Measurements from ENCODE around the gene GNAI1.

GNAI1 gene

DNA sequence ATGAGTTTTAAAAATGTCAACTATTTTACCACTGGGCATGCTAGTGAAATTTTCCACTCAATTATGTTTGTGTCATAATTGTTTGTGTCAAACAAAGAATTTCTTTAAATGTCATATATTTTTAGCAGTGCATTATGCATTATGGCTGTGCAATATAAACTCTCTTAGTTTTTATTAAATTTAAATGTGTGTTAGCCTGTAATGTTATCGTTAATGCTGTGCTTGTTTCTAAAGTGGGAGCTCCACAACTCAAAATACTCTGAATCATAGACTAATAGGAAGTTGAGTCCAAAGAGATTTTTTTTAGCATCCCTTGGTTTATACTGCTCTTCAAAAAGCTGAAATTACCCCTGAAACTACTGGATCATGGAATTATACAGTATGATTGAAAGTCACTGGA is 26.8 kb downstream of the GNAI1 start:
- no peak for DNase-seq

DNA sequence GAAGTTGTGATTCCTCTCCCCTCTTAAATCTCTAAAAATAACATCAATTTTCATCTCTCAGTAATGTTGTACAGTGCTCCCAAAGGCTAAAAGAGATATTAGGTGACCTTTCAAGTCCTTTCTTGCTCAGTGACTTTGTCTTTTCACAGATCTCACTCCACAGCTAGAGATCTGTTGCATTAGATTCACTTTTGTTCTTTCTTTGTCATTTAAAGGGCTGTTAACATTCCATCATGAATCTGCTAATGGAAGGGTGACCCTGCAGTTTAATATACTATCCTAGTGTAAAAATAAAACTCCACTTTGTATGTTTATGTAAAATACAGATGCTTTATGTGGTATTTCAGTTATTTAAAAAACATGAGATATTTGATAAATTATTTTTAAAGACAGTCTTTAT is 30.5 kb downstream of the GNAI1 start:
- DNase-seq, result no peak

DNA sequence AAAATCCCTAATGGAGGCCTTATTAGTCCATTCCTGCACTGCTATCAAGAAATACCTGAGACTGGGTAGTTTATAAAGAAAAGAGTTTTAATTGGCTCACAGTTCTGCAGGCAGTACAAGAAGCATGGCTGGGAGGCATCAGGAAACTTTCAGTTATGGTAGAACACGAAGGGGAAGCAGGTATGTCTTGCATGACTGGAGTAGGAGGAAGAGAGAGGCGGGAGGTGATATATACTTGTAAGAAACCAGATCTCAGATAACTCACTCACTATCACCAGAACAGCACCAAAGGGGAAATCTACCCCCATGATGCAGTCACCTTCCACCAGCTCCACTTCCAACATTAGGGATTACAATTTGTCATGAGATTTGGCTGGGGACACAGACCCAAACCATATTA is 35.8 kb downstream of the GNAI1 start:
- DNase-seq, result no peak

DNA sequence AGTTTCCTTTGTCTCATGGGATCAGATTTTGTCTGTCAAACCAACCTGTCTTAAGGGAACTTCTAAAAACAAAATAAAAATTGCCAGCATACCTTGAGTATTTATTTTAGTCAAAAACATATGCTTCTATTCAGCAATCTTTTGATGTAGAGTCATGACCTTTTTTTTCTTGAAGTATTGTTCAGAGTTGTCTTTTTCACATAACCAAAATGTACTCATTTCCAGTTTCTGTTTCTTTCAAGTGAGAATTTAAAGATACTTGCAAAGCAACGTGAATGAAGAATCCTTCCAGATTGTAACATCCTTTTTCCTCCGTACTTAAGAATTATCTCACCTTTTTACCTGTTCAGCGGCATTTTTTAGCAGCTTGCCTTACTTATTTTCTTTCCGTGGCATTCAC is 37.8 kb downstream of the GNAI1 start:
- DNase-seq, result no peak

DNA sequence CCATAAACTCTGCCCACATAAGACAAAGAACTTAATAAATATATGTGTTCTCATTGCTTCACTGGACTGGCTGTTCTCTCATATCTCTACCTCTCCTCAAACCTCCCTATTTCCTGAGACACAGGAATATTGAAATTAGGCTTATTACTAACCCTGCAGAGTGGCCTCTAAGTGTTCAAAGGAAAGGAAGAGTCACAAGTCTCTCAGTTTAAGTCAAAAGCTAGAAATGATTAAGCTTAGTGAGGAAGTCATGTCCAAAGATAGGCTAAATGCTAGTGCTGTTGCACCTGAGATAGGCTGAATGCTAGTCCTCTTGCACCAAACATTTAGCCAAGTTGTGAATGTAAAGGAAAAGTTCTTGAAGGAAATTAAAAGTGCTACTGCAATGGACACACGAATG is 41.1 kb downstream of the GNAI1 start:
- DNase-seq, result no peak

DNA sequence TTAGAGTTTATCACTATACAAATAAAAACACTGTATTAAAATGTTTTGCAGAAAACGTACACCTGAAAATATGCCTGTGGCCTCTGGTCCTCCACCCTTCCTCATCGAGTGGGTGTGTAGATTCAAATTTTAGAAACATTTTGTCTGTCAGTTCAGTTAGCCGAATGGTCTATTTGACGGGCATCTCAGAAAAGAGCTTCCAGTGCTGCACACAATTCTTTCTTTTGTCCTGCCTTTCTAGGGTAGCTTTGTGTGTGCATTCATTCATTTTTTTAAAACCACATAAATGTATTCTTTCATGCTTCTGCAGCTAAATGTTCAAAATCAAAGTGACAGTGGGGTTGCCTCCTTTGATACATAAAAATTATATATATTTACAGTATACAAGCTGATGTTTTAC is 46.8 kb downstream of the GNAI1 start:
- DNase-seq, result no peak

DNA sequence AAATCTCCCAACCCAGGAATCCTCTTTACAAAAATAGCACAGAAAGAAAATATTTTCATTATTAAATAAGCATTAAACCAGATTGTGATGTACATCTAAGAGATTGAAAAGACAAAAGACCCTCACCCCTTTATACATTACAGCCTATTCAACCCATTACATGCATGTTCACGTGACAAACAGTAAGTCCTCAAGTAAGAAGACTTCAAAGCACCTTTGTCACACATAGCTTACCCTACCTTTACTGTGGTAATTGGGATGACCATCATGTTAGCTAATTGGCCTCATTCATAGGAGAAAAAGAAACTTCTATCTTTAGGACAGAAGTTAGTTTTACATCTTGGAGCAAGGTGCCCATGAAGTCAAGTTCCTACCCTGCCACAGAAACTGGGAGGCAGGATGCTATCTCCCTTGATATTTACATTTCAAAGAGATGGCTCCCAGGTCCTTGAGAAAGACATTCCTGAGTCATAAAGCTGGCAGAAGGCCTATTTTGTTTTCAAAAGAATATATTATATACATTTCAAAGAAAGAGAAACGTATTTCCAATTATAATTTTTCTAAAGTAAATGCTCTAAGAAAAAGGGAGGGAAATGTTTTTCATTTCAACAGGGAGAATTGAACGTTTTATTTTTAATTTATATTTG is 48.1 kb downstream of the GNAI1 start:
- DNase-seq, result no peak

DNA sequence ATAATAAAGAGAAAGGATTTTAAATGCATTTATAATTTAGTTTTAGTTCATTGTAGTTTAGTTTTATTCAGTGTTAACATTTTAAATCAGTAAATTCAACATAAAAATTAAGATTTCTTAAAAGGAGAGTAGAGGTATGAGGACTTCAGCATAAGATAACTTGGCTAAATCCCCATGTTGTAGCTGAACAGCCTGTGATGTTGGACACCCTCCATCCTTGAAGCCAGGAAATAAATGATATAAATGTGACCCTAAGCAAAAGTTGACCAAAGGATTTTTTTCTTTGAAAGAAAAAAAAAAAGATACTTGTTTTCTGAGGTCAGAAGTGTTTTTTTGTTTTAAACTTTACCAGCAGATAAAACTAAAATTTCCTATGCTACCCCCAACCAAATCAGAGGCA is 48.7 kb downstream of the GNAI1 start:
- DNase-seq, result no peak

DNA sequence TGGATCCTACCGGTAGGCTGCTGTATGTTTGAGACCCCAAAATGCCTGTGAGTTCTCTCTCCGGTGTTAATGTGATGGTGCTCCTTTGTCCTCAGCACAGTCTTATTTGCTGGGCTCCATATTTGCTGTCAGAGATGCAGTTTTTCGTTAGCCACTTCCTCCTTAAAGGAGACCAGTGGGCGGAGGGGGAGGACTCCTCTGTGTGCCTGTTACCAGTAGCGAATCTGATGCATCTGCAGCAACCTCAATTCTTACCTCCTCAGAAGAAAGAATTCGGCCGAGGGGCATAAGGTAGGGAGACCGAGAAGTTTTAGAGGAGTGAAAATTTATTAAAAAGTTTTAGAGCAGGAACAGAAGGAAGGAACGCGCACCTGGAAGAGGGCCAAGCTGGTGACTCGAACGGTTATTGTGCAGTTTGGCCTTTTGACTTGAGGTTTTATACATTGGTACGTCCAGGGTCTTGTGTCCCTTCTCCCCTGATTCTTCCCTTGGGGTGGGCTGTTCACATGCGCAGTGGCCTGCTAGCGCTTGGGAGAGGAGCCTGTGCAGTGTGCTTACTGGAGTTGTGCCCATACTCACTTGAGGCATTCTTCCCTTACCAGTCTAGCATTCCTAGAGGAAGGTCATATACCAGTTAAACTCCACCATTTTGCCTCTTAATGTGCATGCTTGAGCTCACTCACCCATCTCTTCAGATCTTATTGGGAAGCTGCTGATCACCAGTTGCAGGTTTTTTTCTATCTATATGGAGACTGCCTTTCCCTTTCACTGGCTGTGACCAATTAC is 49.5 kb downstream of the GNAI1 start:
- no peak for DNase-seq

DNA sequence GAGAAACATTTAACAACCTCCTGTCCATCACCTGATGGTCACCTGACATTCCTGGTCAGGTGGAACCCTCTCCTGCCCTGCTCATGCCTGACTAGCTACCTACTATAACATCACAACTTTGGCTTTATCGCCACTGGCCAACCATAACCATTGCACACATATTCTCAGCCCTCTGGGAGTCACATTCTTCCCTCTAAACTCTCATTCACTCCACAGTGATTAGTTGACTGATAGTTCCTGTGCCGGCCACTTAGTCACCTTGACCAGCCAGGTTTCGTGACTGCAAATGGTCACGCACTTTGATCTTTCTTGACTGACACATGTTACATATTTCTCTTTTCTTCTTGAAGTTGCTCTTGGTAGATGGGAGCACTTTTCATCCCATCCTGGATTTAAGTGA is 50.1 kb downstream of the GNAI1 start:
- DNase-seq, result no peak

DNA sequence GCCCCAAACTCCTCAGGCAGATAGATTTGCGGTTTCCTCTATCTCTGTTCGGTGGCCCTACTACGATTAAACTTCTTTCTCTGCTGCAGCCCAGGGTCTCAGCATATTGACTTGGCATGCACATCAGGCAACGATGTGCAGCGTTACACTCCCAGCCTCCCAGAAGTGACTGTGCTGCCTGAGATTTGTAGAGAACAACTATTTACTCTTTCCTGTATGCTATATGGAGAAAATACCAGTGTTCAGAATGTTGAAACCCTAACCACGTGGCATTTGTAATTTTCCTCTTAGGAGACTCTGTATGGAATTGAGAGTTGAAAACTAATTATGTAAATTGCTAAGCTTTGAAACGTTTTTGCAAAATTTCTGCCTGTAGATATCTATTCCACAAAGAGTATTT is 50.9 kb downstream of the GNAI1 start:
- no peak for DNase-seq

DNA sequence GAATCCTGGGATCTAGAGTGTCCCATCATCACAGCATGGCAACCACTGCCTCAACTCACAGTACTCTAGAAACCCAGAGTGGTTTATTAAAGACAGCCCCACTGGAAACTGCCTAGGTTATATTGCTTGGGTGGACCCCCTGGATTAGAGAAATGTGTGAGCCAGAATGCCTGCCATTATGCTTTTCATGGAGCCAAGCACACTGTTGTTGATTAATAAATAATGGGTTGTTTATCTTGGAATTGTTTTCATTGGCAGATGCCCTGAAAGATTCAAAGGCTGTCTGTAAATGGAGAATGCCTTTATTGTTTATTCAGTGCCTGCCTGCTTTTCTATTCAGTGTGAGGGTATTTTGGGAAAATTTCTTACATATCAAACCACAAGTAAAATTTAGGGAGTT is 52.1 kb downstream of the GNAI1 start:
- no peak for DNase-seq

DNA sequence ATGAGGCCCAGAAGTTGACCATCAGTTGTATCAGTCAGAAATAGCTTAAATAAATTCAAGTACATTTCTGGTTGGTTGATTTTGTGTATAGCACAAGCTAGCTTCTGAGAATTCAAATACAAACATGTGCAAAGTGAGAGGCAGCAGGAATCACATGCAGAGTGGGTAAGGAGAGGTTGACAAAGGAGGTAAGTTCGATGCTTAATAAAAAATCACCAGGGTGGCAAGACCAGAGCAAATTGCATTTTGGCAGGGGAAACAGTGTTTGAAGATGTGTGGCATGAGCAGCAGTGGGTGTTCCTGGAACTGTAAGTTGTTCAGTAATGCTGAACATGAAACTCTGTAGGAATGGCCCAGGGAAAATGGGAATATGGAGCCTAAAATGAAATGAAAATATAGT is 52.6 kb downstream of the GNAI1 start:
- DNase-seq, result no peak

DNA sequence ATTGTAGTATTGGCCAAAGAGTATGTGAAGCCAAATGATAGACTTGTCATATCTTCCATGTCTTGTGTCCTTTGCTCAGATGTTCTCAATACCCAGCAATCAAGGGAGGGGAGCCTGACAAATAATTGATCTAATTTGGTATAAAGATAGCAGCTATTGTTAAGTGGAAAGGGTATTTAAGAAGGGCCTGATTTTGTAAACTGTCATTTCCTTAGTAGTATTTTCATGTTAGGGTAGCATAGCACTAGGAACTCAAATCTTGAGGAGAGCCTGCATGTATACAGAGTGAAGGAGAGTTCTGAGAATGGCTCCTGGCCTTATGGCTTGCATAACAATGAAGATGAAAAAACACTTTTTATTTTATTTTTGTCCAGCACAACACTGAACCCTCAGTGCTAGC is 53.1 kb downstream of the GNAI1 start:
- no peak for DNase-seq

DNA sequence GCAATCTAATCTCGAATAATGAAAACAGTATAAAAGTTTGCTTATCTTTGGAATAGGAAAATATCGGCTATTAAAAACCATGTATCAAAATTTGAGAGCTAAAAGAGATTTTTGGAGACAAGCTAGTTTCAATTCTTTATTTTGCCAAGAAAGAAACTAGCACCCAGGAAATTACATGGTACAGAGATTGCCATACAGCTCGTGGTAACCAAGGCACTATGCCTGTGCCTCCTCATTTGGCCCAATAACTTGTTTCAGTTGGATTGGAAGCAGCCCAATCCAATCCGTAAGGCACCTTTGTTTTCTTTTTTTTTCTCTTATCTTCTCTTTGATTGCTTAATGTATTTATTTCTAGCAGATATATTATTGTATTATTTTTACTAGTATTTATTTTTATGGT is 55.0 kb downstream of the GNAI1 start:
- DNase-seq, result no peak

DNA sequence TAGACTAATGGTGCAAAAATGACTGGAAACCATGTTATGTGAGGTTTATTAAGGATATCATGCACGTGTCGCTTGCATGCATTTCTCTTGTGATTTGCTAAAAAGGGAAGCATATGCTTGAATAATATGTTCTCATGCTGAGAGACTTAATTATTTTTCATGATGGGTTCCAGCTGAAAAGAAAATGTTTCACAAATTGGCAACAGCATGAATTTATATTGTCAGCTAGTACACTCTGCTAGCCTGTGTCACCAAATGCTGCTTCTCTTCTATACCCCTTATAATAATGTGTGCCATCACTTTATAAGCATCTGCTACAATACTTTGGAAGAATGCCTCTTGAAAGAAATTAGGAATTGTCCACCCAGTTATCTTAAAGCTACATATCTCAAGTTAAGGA is 63.0 kb downstream of the GNAI1 start:
- no peak for DNase-seq

DNA sequence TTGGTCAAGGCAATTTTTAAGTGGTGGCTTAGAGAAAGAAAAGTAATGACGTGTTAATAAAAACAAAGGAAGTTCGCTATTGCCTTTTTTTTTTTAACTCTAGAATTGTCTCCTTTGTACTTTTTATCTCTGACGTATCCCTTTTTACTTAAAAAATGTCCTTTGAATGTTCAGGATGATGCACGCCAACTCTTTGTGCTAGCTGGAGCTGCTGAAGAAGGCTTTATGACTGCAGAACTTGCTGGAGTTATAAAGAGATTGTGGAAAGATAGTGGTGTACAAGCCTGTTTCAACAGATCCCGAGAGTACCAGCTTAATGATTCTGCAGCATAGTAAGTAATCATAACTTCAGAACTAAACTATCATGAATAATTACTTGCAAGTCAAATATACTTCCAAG is 64.4 kb downstream of the GNAI1 start:
- DNase-seq, result no peak

DNA sequence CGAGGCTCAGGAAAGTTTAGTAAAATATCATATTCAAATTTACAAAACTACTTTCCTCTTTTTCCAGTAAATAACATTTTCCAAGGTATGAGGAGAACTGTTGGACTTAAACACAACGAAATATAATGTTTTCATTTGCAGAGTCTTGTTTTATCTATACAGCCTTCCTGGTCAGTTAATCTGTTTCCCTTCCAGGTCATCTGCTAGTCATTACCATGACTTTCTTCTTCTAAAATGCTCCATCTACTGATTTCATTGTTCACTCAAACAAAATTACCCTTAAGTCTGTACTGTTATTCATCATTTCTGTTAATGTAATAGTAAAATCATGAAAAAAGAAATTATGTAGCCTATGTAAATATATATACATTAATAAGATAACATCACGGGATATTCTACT is 69.8 kb downstream of the GNAI1 start:
- DNase-seq, result no peak

DNA sequence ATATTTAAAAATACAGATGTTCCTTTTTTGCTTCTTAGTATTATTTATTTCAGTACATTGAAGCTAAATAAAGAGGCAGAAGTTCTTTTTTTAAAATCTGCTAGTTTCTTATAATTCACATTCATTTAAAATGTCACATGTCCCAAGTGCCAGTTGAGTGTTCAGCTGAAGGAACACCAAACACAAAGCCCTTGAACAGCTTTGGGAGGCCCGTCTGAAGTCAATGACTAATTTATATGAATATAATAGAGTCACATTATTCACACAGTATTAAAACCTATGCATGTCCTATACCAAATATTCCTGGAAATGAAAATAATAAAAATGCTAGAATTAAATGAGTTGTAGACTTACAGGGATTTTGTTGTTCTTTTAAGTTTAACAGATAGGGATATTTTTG is 70.3 kb downstream of the GNAI1 start:
- DNase-seq, result no peak

DNA sequence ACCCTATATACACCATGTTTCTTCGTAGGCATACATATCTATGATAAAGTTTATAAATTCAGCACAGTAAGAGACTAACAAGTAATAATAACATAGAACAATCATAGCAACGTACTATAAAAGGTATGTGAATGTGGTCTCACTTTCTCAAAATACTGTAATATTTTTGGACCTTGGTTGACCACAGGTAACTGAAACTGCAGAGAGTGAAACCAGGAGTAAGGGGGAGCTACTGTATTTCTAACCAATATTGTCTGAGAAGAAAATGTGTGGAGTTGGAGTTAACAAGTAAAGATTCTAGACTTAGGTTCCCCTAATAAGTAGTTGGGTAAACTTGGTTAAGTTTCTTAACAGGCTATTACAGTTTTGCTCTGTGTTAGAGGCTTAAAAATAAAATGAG is 72.1 kb downstream of the GNAI1 start:
- no peak for DNase-seq

DNA sequence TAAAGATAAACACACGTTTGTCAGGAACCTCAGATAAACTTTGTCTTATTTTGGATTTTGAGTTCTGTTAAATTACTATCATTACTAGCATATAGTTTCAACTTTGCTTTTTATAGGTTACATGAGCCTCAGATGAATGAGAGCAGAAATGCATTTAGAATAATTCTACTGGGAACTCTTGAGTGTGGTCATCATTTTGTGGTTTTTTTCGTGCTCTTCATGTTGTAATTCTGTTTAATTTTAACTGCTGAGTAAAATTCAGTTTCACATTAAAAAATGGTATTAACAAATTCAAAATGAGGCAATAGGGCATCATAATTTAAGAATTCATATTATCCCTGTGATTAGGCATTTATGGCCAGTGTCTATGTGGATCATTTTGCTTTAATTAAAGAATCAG is 72.9 kb downstream of the GNAI1 start:
- no peak for DNase-seq

DNA sequence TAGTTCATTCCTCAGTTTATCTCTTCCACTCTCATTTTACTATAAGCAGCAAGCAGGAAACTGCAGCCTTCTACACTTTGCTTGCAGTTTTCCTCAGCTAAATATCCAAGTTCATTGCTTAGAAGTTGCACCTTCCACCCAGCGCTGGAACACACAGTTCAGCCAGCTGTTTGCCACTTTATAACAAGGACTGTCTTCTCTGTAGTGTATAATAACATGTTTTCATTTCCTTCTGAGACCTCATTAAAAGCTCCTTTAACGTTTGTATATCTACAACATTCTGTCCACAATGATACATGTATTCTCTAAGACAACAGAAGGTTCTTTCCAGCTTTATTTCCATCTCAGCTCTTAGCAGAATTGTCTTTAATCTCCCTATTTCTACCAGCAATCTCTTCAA is 74.1 kb downstream of the GNAI1 start:
- DNase-seq, result no peak

DNA sequence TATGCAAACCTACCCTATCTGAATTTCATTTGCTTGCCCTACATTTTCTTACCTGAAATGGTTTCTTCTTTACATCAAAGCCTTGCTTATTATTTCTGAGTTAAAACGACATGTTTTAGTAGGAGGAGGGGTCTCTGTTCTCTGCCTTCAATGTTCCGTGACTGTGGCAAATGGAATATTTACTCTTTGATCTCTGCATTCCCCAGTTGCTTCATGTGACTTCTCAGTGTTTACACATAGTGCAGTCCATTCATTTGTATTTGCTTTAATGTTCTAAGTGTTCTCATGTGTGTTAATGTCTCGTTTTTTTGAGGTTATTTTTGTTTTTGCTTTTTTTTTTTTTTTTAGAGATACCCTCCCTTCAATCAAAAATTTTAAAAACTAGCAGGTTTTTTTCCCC is 75.8 kb downstream of the GNAI1 start:
- no peak for DNase-seq

DNA sequence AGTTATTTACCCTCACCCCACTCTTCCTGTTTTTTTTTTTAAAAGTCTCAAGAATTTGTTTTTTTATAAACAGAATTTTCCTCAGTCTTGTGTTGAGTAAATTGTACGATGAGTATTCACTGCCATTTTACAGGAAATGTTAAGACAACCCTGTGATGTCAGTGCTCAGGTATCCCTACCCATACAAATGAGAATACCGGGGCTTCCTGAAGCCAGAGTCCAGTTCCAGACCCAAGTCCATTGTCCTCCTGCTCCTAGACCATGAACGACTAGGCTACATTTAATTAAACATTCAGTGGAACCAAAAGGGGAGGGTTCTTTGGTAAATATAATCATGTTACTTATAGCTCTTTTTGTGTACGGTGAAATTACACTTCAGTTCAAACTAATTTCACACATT is 79.2 kb downstream of the GNAI1 start:
- DNase-seq, result no peak

DNA sequence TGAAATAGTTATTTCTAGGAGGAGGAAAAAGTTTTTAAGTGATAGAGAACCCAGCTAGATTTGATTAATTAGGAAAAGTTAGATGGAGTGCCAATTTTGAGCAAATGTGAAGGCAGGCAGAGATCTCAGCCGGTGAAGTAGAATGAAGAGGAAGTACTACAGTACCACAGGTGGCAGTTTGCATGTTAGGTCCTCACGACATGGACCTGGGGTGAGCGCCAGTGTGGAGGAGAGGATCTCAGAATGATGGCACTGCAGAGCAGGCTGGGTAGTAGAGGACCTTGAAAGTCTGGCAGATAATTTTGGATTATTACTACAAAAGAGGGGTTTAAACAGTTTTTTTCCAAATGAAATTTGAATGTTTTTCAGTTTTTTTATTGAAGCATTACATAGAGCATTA is 81.1 kb downstream of the GNAI1 start:
- no peak for DNase-seq

Measured in left hindlimb (tissue), 1 donor.